Panc1 (cell line): ENCODE data around the gene RIPPLY2.

Experiments
- CTCF ChIP-seq: fragments of 450-650 bp; IDR thresholded peaks from 2 replicates; pipeline ENCODE4 v1.5.1; 2017; ENCODE audit warnings: mild to moderate bottlenecking
- POLR2AphosphoS5 ChIP-seq: IDR thresholded peaks from 2 replicates; pipeline ENCODE4 v1.6.1; 2012; ENCODE audit warnings: mild to moderate bottlenecking, low read depth, low read length, moderate library complexity

- TF ChIP-seq POLR2AphosphoS5 (no peak), CTCF (no peak)
Measured at GRCh38 chr6:83868639-83869038, 15.5 kb downstream of the RIPPLY2 start.
